Spleen (tissue), 11 donors: Measurements from ENCODE around the gene TSPAN18. TPM values are rescaled to one million over a fixed set of nuclear protein-coding genes. Genes with fewer than 3 reads are reported as not detected.

Experiments
- DNase-seq: peaks from one replicate; pipeline ENCODE4 v3.0.0-alpha.2; 2020
- H3K27ac ChIP-seq, 8 donors: fragments of 200-600 bp; sonication (generic) in 7 of 8; 1 replicate in 4 of 8; 2 replicates in 4 of 8; pipeline versions ENCODE4 v1.5.0 to v1.8.0; 2016 to 2021; ENCODE audit warnings: inconsistent platforms in 4 of 8, mild to moderate bottlenecking in 4 of 8, moderate library complexity in 1 of 8
- H3K27me3 ChIP-seq, 7 donors: fragments of 200-600 bp; sonication (generic) in 6 of 7; replicated peaks in 1 of 7; 1 replicate in 4 of 7; 2 replicates in 3 of 7; pipeline versions ENCODE4 v1.5.0 to v1.8.0; 2016 to 2021; ENCODE audit warnings: inconsistent platforms in 3 of 7, mild to moderate bottlenecking in 1 of 7
- H3K36me3 ChIP-seq, 6 donors: fragments of 200-600 bp; sonication (generic) in 5 of 6; 1 replicate in 4 of 6; 2 replicates in 2 of 6; pipeline versions ENCODE4 v1.5.0 to v1.8.0; 2016 to 2021; ENCODE audit warnings: inconsistent platforms in 2 of 6
- H3K4me1 ChIP-seq, 6 donors: fragments of 200-600 bp; sonication (generic) in 5 of 6; 1 replicate in 3 of 6; 2 replicates in 3 of 6; pipeline versions ENCODE4 v1.5.0 to v1.8.0; 2016 to 2021; ENCODE audit warnings: inconsistent platforms in 3 of 6
- H3K4me3 ChIP-seq, 8 donors: fragments of 200-600 bp; sonication (generic) in 7 of 8; 1 replicate in 4 of 8; 2 replicates in 4 of 8; pipeline versions ENCODE4 v1.5.0 to v1.8.0; 2016 to 2021; ENCODE audit warnings: inconsistent platforms in 4 of 8, mild to moderate bottlenecking in 4 of 8, moderate library complexity in 2 of 8
- H3K9me3 ChIP-seq, 8 donors: fragments of 200-600 bp; sonication (generic) in 7 of 8; 1 replicate in 4 of 8; 2 replicates in 4 of 8; pipeline versions ENCODE4 v1.5.0 to v1.8.0; 2016 to 2021; ENCODE audit warnings: inconsistent platforms in 4 of 8
- POLR2A ChIP-seq, 3 donors: fragments of 450-650 bp; IDR thresholded peaks; one replicate each; pipeline ENCODE4 v1.5.1; 2017; ENCODE audit warnings: antibody characterized with exemption in 3 of 3, mild to moderate bottlenecking in 1 of 3
- POLR2AphosphoS5 ChIP-seq, 3 donors: sonication (generic); formaldehyde crosslinking; IDR thresholded peaks; one replicate each; pipeline ENCODE4 v1.5.1; 2017; ENCODE audit warnings: antibody characterized with exemption in 3 of 3
- WGBS, 5 donors: extraction: QIAGEN DNeasy Blood & Tissue Kit in 3 of 5; methylation state at CpG; one replicate each; pipeline versions ENCODE4 v1.1.5 to v1.1.7; 2013 to 2018; 5-methylcytosine and 5-hydroxymethylcytosine counted together
- intact Hi-C: fragments of 100-400 bp; cut with DNase I; formaldehyde crosslinking; loops from one replicate; pipeline ENCODE4 v1.15.0; 2023; ENCODE audit warnings: low total_unique reads
- polyA plus RNA-seq, 3 donors: library from polyadenylated mRNA; stranded (reverse); fragments of 200-250 nt; gene quantifications; one replicate each; pipeline ENCODE4 v1.2.1, GENCODE V29; 2013
- total RNA-seq, 7 donors: library from RNA; depleted of rRNA in 3 of 7; stranded (reverse); fragments of >200 nt in 3 of 7; fragmentation: NEBNext Ultra II Directional in 4 of 7; extraction: Animal tissue kit (Norgen Biotek cat#: 25700) in 4 of 7; gene quantifications; one replicate each; pipeline versions ENCODE4 v1.1.0 to v1.2.1, GENCODE V29; 2016 to 2021
- TF ChIP-seq, protein P1 (sequence below), 11 experiments: fragments of 200-600 bp in 7 of 11; fragments of 450-650 bp in 4 of 11; sonication (generic) in 4 of 11; IDR thresholded peaks in 8 of 11; conservative IDR thresholded peaks in 3 of 11; 1 replicate in 7 of 11; 2 replicates in 4 of 11; pipeline versions ENCODE4 v1.4.0 to v1.8.0; 2016 to 2021; ENCODE audit warnings: antibody characterized with exemption in 11 of 11, inconsistent platforms in 4 of 11, mild to moderate bottlenecking in 1 of 11
- donor health status: healthy with polysubstance abuse.
- donor health status: DM: no; HTN: no; CAD: no; lungs with moderate emphysema.
- donor health status: DM: no; HTN: no; CAD: no.
- donor health status: Bipolar disorder and iron deficiency.
- donor health status: healthy.
- donor health status: DM: no; HTN: no; CAD: no.
- donor health status: DM: yes; HTN: yes; CAD: no.

Gene TSPAN18
- total and polyA plus RNA-seq, 10 donors = 2.1 to 47.5 (median 21.3) TPM

DNA sequence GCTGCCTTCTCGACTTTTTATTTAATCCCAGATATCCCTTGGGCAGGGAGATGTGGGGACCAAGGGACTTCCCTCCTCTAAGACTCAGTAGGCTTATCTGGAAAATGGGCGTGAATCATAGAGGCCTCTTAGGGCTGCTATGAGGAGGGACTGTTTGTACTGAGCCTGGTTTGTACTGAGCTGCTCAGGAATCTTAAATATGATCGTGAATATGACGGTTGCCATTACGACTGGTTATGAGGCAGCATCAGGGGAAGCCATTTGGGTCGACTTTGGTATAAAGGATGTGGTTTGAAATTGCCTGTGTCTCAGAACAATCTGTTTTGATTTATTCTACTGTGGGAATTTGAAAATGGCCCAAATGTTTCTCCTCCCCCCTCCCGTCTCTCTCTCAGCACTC lies 20.6 kb downstream of the TSPAN18 start:
- Histone ChIP-seq H3K27me3 (no peaks in the 10 kb centered on the region), H3K27ac (peak overlapping the region in 1 of 8 donors; percentile 6), H3K9me3 (no peaks in the 10 kb centered on the region), H3K4me1 (peaks cover 0 to 13% (median 3%) of the 10 kb centered on the region in 6 donors), H3K36me3 (no peaks in the 10 kb centered on the region), H3K4me3 (no peak overlapping the region)
- no peak for DNase-seq
- TF ChIP-seq POLR2AphosphoS5 (IDR thresholded peaks at IDR 0.05) (no peak), POLR2A (IDR thresholded peaks at IDR 0.05) (no peak)
- TF ChIP-seq, protein P1, sequence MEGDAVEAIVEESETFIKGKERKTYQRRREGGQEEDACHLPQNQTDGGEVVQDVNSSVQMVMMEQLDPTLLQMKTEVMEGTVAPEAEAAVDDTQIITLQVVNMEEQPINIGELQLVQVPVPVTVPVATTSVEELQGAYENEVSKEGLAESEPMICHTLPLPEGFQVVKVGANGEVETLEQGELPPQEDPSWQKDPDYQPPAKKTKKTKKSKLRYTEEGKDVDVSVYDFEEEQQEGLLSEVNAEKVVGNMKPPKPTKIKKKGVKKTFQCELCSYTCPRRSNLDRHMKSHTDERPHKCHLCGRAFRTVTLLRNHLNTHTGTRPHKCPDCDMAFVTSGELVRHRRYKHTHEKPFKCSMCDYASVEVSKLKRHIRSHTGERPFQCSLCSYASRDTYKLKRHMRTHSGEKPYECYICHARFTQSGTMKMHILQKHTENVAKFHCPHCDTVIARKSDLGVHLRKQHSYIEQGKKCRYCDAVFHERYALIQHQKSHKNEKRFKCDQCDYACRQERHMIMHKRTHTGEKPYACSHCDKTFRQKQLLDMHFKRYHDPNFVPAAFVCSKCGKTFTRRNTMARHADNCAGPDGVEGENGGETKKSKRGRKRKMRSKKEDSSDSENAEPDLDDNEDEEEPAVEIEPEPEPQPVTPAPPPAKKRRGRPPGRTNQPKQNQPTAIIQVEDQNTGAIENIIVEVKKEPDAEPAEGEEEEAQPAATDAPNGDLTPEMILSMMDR (IDR thresholded peaks at IDR 0.05 in 8 of 11, conservative IDR thresholded peaks at IDR 0.05 in 3 of 11) = no peak
- WGBS, 5 donors = 49 to 68% (median 55%) methylated on average over 7 of the region's 7 CpGs
- intact Hi-C loops = no loop called here

DNA sequence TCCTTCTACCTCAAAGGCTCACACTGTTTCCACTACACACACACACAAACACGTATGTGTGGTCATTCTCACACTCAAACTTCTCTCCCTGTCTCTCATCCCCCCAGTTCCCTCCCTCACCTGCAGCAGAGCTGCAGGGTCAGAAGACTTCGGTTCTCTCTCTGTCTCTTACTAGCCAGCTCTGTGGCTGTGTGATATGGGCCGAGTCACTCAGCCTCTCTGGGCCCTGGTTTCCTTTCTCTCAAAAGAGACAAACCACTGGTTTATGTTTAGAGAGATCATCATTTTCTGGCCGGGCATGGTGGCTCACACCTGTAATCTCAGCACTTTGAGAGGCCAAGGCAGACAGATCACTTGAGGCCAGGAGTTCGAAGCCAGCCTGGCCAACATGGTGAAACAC lies 21.1 kb downstream of the TSPAN18 start:
- no peak overlapping the region for H3K27ac ChIP-seq
- TF ChIP-seq POLR2A (IDR thresholded peaks at IDR 0.05) (no peak), POLR2AphosphoS5 (IDR thresholded peaks at IDR 0.05) (no peak)
- TF ChIP-seq, protein P1 (IDR thresholded peaks at IDR 0.05 in 8 of 11, conservative IDR thresholded peaks at IDR 0.05 in 3 of 11) = no peak
- no peak for DNase-seq
- WGBS, 5 donors = 85 to 93% (median 87%) methylated on average over 5 of the region's 5 CpGs
- H3K27me3 ChIP-seq = no peaks in the 10 kb centered on the region
- H3K4me1 ChIP-seq = peaks cover 0 to 13% (median 3%) of the 10 kb centered on the region in 6 donors
- H3K4me3 ChIP-seq = no peak overlapping the region
- intact Hi-C loops = no loop called here
- H3K36me3 ChIP-seq = no peaks in the 10 kb centered on the region
- no peaks in the 10 kb centered on the region for H3K9me3 ChIP-seq

DNA sequence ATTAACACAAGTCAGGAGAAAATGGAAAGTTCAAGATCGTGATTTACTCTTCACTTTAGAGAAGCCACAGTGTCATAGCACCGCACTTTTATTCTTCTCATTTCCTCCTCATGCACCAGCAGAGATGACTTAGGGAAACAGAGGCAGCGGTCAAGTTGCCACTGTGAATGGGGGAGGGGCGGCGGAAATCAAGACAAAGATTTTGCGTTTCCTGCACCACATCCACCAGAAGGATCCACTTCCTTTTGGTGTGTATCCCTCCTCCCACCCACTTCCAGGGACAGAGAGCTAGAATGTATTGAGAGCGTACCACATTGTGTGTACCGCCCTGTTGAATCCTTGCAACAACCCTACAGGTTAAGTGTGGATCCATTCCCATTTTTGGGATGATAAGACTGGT lies 21.8 kb downstream of the TSPAN18 start:
- Histone ChIP-seq H3K9me3 (no peaks in the 10 kb centered on the region), H3K4me3 (no peak overlapping the region), H3K27me3 (no peaks in the 10 kb centered on the region), H3K4me1 (peaks cover 0 to 13% (median 3%) of the 10 kb centered on the region in 6 donors), H3K27ac (no peak overlapping the region), H3K36me3 (no peaks in the 10 kb centered on the region)
- DNase-seq = no peak
- 72 to 85% (median 78%) methylated on average over 8 of the region's 8 CpGs for WGBS, 5 donors
- TF ChIP-seq POLR2A (IDR thresholded peaks at IDR 0.05) (no peak), POLR2AphosphoS5 (IDR thresholded peaks at IDR 0.05) (no peak)
- TF ChIP-seq, protein P1 (IDR thresholded peaks at IDR 0.05 in 8 of 11, conservative IDR thresholded peaks at IDR 0.05 in 3 of 11) = no peak
- intact Hi-C loops = no loop called here

DNA sequence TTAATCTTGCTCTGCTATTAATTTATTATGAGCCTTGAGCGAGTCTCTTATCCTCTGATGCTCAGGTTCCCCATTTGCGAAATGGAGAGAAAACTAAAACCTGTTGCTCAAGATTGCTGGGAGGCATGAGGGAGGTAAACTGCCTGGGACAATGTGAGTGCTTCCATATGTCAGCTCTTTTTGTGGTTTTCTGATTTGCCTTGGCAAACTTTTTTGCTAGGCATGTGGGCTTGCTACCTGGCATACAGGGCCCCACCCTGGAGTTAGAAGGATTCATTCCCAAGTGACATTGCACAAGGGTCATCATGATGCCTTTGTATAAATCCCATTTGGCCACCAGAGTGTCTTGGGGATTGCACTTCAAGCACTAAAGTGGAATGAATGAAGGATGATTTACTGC lies 22.4 kb downstream of the TSPAN18 start:
- Histone ChIP-seq H3K27ac (no peak overlapping the region), H3K36me3 (no peaks in the 10 kb centered on the region), H3K27me3 (no peaks in the 10 kb centered on the region), H3K4me3 (no peak overlapping the region), H3K9me3 (no peaks in the 10 kb centered on the region), H3K4me1 (peaks cover 0 to 13% (median 3%) of the 10 kb centered on the region in 6 donors)
- WGBS, 5 donors = 84 to 96% (median 93%) methylated on average over 2 of the region's 2 CpGs
- intact Hi-C loops = no loop called here
- DNase-seq = no peak
- TF ChIP-seq POLR2A (IDR thresholded peaks at IDR 0.05) (no peak), POLR2AphosphoS5 (IDR thresholded peaks at IDR 0.05) (no peak)
- TF ChIP-seq, protein P1 (IDR thresholded peaks at IDR 0.05 in 8 of 11, conservative IDR thresholded peaks at IDR 0.05 in 3 of 11) = no peak
